Mucosa of descending colon (tissue), 3 donors: ENCODE measurements around the gene TACR2. TPM values are rescaled to one million over a fixed set of nuclear protein-coding genes. Genes with fewer than 3 reads are reported as not detected.

Source experiments
- ATAC-seq: fragments of 200-7000 bp; cut with Tn5 transposase; one replicate; pipeline ENCODE4 v1.9.1; 2020; ENCODE audit warnings: mild to moderate bottlenecking, moderate library complexity
- DNase-seq, 3 donors: peaks; one replicate each; pipeline ENCODE4 v3.0.0-alpha.2; 2020
- H3K36me3 ChIP-seq: fragments of 200-600 bp; one replicate; pipeline ENCODE4 v1.8.0; 2021; ENCODE audit warnings: low read depth, mild to moderate bottlenecking
- H3K4me1 ChIP-seq: fragments of 200-600 bp; one replicate; pipeline ENCODE4 v1.8.0; 2021; ENCODE audit warnings: low read depth, mild to moderate bottlenecking
- H3K4me3 ChIP-seq: fragments of 200-600 bp; one replicate; pipeline ENCODE4 v1.8.0; 2021; ENCODE audit warnings: mild to moderate bottlenecking
- H3K9me3 ChIP-seq: fragments of 200-600 bp; one replicate; pipeline ENCODE4 v1.8.0; 2021; ENCODE audit warnings: mild to moderate bottlenecking
- intact Hi-C, 2 donors: fragments of 100-400 bp; cut with DNase I in 1 of 2; cut with micrococcal nuclease in 1 of 2; formaldehyde crosslinking; loops; one replicate each; pipeline versions ENCODE4 v1.11.0 to v1.11.1; 2022; cut with DNase I, micrococcal nuclease
- total RNA-seq, 3 donors: library from RNA; stranded (reverse); fragmentation: NEBNext Ultra II Directional in 2 of 3; extraction: Animal tissue kit (Norgen Biotek cat#: 25700) in 2 of 3; gene quantifications; one replicate each; pipeline versions ENCODE4 v1.2.1 to v1.2.4, GENCODE V29; 2021 to 2023
- TF ChIP-seq, protein P1 (sequence below): fragments of 200-600 bp; IDR thresholded peaks from one replicate; pipeline ENCODE4 v1.8.0; 2022; ENCODE audit warnings: antibody characterized with exemption, mild to moderate bottlenecking
- donor health status: DM: no; HTN: no; CAD: no; lungs with moderate emphysema.
- donor health status: DM: no; HTN: no; CAD: no.
- donor health status: DM: no; HTN: yes; CAD: no.

TACR2 gene
- total RNA-seq, 3 donors from 2014 or later, result 6.3 to 204 (median 9.5) TPM

- TF ChIP-seq, protein P1, sequence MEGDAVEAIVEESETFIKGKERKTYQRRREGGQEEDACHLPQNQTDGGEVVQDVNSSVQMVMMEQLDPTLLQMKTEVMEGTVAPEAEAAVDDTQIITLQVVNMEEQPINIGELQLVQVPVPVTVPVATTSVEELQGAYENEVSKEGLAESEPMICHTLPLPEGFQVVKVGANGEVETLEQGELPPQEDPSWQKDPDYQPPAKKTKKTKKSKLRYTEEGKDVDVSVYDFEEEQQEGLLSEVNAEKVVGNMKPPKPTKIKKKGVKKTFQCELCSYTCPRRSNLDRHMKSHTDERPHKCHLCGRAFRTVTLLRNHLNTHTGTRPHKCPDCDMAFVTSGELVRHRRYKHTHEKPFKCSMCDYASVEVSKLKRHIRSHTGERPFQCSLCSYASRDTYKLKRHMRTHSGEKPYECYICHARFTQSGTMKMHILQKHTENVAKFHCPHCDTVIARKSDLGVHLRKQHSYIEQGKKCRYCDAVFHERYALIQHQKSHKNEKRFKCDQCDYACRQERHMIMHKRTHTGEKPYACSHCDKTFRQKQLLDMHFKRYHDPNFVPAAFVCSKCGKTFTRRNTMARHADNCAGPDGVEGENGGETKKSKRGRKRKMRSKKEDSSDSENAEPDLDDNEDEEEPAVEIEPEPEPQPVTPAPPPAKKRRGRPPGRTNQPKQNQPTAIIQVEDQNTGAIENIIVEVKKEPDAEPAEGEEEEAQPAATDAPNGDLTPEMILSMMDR, result no peak
- DNase-seq (no peak), ATAC-seq (no peak)
- no peaks in the 10 kb centered on the region for H3K4me1 ChIP-seq
- intact Hi-C loops, result no loop called here
- no peaks in the 10 kb centered on the region for H3K36me3 ChIP-seq
- no peaks in the 10 kb centered on the region for H3K9me3 ChIP-seq
- H3K4me3 ChIP-seq, result no peak overlapping the region
Observed at GRCh38 chr10:69397972-69398371, 18.7 kb downstream of the TACR2 start.

DNA sequence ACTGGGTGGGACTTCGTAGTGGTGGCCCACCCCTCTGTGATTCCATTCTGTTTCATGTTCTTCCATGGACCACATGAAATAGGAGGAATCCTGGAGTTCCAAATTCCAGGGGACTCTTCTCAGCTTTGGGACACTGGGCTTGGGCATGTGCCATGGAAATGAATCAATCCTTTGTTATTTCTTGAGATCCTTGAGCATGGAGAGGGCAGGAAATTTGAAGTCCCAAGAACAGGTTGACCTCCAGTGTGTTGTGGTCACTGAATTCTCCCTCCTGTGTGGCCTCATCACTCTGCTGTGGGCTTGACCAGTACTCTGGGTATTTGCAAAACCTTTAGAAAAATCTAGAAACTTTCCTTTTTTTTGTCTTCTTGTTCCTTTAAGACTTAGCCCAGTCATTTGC, 22.7 kb downstream of the TACR2 start:
- intact Hi-C loops, result loop anchor here (5.0 kb wide), 1 partner anchor 157 kb away; no protein-coding TSS in a partner anchor
- ATAC-seq (no peak), DNase-seq (no peak)
- Histone ChIP-seq H3K4me1 (no peaks in the 10 kb centered on the region), H3K9me3 (no peaks in the 10 kb centered on the region), H3K36me3 (no peaks in the 10 kb centered on the region), H3K4me3 (no peak overlapping the region)
- TF ChIP-seq, protein P1, result no peak

GRCh38 chr10:69392481-69393000, 24.2 kb downstream of the TACR2 start:
- TF ChIP-seq, protein P1, result peak; percentile 81
- DNase-seq (peak; percentile 85 to 89 (median 86)), ATAC-seq (peak; percentile 99)
- H3K4me1 ChIP-seq, result no peaks in the 10 kb centered on the region
- no peaks in the 10 kb centered on the region for H3K36me3 ChIP-seq
- H3K9me3 ChIP-seq, result no peaks in the 10 kb centered on the region
- no peak overlapping the region for H3K4me3 ChIP-seq
- intact Hi-C loops, result loop anchor here (5.0 kb wide), 1 partner anchor 155 kb away; no protein-coding TSS in a partner anchor

GRCh38 chr10:69391158-69391557, 25.6 kb downstream of the TACR2 start:
- Histone ChIP-seq H3K4me1 (peaks cover 2% of the 10 kb centered on the region), H3K4me3 (no peak overlapping the region), H3K9me3 (no peaks in the 10 kb centered on the region), H3K36me3 (no peaks in the 10 kb centered on the region)
- TF ChIP-seq, protein P1, result no peak
- no peak for ATAC-seq
- no peak for DNase-seq
- intact Hi-C loops, result loop anchor here (5.0 kb wide), 1 partner anchor 154 kb away; no protein-coding TSS in a partner anchor

DNA sequence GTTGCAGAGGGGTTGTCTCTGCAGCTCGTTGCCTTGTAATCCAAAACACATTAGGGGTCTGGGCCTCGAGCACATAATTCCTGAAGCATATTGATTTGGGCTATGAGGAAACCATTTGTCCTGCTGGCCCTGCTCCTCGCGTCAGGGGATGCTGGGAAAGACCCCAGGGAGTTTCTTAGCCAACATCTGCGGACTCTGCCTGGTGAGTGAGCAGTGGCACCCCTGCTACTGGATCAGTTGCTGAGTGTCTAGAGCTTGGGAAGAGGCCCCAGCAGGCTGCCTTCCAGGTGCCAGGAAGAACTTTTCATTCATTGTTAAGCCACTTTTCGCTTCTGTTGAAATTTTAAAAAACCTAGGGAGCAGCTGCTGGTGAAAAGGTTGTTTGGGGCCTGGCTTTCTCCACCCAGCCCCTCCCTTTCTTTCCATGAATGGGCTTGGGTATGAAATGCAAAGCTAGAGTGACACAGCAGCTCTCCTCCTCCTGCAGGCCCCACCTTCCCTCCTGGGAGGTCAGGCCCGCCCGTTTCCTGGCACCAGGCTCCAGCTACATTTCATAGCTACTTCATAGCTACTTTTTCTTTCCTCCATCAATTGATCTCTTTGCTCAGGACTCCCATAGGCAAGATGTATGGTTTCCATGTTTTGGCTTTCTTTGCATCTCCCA, 26.8 kb downstream of the TACR2 start:
- ATAC-seq, result peak; percentile 46
- no peaks in the 10 kb centered on the region for H3K9me3 ChIP-seq
- TF ChIP-seq, protein P1, result no peak
- no peak overlapping the region for H3K4me3 ChIP-seq
- DNase-seq, result peak in 1 of 3 donors; percentile 52
- H3K36me3 ChIP-seq, result no peaks in the 10 kb centered on the region
- peaks cover 7% of the 10 kb centered on the region for H3K4me1 ChIP-seq
- intact Hi-C loops, result loop anchor here (5.0 to 10.0 kb wide), 2 partner anchors 75 to 153 kb away; no protein-coding TSS in a partner anchor
